22Rv1 (cell line): ENCODE results near the gene EEPD1.

Experiments
- H3K27ac ChIP-seq: fragments of 450-650 bp; 2 replicates; pipeline ENCODE4 v1.5.1; 2017
- ZFX ChIP-seq: fragments of 450-650 bp; IDR thresholded peaks from 2 replicates; pipeline ENCODE4 v1.6.1; 2017; ENCODE audit warnings: antibody characterized with exemption, borderline replicate concordance
- TF ChIP-seq, protein P1 (sequence below): fragments of 450-650 bp; IDR thresholded peaks from 2 replicates; pipeline ENCODE4 v1.5.1; 2017; ENCODE audit warnings: mild to moderate bottlenecking

EEPD1 gene

DNA sequence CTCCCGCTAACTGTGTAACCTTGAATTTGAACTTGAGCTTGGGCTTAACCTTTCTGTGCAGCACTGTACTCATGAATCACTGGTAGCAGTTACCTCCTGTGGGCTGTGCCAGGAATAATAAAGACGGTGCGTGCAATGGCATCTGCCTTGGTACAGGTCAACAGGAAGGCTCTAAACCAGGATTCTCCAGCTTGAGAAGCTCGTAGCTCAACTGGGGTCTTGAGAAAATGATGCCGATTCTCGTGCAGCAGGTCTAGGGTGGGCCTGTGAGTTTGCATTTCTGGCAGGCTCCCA, 124.1 kb downstream of the EEPD1 start:
- H3K27ac ChIP-seq, result no peak overlapping the region
- TF ChIP-seq, protein P1, sequence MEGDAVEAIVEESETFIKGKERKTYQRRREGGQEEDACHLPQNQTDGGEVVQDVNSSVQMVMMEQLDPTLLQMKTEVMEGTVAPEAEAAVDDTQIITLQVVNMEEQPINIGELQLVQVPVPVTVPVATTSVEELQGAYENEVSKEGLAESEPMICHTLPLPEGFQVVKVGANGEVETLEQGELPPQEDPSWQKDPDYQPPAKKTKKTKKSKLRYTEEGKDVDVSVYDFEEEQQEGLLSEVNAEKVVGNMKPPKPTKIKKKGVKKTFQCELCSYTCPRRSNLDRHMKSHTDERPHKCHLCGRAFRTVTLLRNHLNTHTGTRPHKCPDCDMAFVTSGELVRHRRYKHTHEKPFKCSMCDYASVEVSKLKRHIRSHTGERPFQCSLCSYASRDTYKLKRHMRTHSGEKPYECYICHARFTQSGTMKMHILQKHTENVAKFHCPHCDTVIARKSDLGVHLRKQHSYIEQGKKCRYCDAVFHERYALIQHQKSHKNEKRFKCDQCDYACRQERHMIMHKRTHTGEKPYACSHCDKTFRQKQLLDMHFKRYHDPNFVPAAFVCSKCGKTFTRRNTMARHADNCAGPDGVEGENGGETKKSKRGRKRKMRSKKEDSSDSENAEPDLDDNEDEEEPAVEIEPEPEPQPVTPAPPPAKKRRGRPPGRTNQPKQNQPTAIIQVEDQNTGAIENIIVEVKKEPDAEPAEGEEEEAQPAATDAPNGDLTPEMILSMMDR, result no peak
- no peak for TF ChIP-seq ZFX

DNA sequence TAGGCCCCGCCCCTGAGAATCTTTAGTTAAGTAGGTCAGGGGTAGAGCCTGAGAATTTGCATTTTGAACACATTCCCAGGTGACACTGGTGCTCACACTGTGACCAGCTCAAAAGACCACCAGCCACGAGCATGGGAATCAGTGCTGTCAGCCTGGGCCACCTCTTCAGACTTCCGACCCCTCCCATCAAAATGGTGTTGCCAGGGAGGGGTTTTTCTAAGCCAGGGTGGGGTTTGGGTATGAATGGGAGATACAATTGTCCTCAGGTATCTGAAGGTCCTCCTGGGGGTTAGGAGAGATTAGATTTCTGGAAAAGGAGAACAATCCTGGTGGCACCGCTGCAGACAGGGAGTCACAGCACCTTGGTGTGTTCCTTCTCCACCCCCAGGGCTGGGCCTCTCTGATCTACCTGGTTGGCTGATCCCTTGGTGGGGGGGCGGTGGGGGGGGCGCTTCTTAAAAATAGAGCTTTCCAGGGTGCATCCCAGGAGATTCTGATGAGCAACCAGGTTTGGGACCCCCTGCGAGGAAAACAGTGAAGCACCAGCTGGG, 125.1 kb downstream of the EEPD1 start:
- no peak for TF ChIP-seq ZFX
- no peak overlapping the region for H3K27ac ChIP-seq

GRCh38 chr7:36278620-36279172, 125.6 kb downstream of the EEPD1 start:
- no peak overlapping the region for H3K27ac ChIP-seq

DNA sequence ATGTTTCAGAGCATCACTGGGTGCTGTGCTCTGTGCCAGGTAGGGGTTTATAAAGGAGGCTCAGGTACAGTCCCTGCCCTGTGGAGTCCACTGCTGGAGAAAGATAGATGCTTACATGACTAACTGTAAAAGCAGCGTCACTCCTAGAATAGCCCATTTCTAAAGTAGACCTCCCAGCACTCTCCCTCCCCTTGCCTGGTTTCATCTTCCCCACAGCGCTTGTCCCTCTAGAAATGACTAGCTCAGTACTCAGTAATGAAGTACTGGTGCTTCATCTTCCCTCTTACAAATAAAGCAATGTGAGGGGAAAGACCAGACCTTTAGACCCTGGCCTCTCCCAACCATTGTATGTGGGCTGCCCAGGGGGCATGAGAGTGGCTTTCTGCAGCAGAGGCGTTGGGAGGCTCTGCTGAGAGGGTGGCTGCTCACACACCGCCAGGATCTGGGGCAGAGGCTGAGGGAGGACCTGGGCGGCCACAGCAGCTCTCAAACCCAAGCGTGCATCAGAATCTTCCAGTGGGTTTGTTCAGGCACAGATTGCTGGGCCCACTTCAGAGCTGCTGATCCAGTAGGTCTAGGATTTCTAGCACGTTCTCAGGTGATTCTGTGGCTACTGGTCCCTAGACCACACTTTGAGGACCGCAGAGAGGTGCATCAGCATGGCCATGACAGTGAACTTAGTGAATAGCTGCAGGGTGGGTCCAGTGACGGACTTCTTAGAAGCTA, 126.3 kb downstream of the EEPD1 start:
- H3K27ac ChIP-seq, result no peak overlapping the region
- TF ChIP-seq, protein P1, result no peak
- no peak for TF ChIP-seq ZFX

More at GRCh38 chr7:36278620-36279172, 125.6 kb downstream of the EEPD1 start:
- TF ChIP-seq, protein P1, result no peak
- TF ChIP-seq ZFX, result no peak

- TF ChIP-seq, protein P1, result no peak
- no peak for TF ChIP-seq ZFX
- H3K27ac ChIP-seq, result no peak overlapping the region
Measured at GRCh38 chr7:36279926-36280315, 126.9 kb downstream of the EEPD1 start.

- TF ChIP-seq, protein P1, result no peak
- no peak for TF ChIP-seq ZFX
- no peak overlapping the region for H3K27ac ChIP-seq
Measured at GRCh38 chr7:36280840-36281812, 128.1 kb downstream of the EEPD1 start.

DNA sequence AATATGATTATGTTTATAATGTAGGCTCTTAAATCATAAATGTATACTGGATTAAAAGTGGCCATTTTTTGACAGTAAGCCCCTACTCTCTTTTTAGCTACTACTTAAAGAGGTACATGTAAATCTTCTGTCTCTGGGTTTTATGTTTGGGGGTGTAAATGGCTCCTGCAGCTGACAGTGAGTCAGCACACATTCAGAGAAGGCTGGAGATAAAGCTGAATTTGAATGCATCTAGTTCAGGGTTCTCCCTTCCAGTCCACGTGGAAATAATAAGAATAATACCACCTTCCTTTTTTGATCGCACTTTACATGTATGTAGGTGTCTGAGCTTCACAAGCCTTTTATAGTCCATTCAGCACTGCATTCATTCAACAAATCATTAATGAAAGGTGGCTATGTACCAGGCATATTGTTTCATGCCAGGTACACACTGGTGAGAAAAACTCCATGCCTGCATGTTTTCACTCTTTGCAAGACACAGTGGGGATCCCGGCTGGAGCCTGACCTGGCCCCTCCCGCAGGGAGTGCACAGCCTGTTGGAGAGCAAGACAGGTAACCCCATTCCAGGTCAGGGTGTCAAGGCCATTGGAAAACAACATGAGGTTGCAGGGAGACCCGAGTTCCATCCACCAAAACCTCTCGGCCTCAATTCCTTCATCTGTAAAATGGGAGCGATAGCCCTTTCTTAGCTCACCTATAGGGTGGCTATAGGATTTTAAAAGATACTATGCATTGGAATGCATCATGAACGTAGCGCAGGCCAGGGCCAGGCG, 129.1 kb downstream of the EEPD1 start:
- no peak overlapping the region for H3K27ac ChIP-seq
- TF ChIP-seq, protein P1, result no peak
- no peak for TF ChIP-seq ZFX
